Fibroblast of skin of left biceps (primary cell): ENCODE results near the gene MTA3.
A peak's percentile ranks its signal among the peaks of the same experiment; 100 is the strongest.

ENCODE experiments used
- DNase-seq, 2 experiments: peaks; one replicate each; pipeline ENCODE4 v3.0.0-alpha.2; 2013; ENCODE audit warnings: low read depth in 2 of 2

Gene MTA3

GRCh38 chr2:42733852-42734251 lies 165.4 kb downstream of the MTA3 start:
- DNase-seq: no peak

- no peak for DNase-seq
Measured at GRCh38 chr2:42736598-42737322, 168.3 kb downstream of the MTA3 start.

GRCh38 chr2:42741140-42741539 lies 172.7 kb downstream of the MTA3 start:
- no peak for DNase-seq

- DNase-seq: no peak
Measured at GRCh38 chr2:42742740-42743658, 174.6 kb downstream of the MTA3 start.

DNA sequence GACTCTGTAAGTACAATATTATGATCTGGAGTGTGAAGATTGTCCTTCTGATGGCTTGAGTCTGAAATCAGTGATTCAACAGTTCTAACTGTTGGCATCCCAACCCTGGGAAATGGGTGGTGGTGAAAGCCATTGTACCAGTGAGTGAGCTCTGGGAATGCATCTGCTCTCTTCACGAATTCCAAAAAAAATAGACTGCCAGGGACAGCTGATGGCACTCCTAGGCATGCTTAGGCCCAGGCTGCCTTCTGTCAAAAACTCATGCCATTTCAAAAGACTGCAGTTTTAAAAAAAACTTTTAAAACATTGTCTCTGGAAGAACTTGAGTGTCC lies 175.2 kb downstream of the MTA3 start:
- DNase-seq: no peak

DNA sequence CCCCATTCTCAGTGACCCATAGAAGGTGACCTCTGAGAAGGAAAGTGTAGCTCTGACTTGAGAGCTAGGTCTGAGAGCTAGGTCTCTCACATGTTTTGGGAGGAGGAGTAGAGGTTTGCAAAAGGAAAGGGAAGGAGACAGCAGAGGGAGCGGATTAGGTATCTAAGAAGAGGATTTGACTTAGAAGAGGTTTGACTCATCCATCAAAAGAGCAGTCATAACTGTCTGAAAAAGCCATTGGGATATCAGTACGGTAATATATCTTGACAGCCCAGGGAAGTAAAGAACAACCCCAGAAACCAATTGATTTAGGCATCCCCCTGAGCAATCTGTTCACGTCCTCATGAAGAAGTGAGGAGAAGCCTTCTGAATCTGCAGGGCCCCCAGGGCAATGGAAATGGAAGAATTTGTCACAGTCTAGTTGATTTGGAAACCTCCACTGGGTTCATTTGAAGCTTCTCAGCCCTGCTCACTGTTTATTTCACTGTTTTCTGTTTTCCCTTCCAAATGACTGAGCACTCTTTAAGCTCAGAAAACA lies 176.2 kb downstream of the MTA3 start:
- DNase-seq: no peak

GRCh38 chr2:42747422-42747821 lies 179.0 kb downstream of the MTA3 start:
- DNase-seq: no peak

DNA sequence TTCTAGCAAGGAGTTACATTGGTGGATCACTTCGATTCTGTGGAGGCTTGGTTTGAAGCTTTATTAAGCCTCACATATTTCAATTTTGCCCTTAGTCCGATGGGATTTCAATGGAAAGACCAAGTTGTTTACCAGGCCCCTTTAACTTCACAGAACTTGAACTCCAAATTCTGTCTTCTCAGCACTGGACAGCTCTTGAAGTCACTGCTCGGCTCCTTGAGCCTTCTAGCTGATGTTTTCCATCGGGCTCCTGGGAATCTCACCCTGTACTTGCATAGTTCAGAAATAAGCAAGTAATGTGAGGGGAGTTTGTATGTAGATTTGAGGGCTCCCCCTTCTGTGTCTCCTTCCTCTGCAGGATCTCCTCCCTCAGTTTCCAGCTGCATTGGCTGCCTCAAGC lies 180.4 kb downstream of the MTA3 start:
- DNase-seq: no peak

DNA sequence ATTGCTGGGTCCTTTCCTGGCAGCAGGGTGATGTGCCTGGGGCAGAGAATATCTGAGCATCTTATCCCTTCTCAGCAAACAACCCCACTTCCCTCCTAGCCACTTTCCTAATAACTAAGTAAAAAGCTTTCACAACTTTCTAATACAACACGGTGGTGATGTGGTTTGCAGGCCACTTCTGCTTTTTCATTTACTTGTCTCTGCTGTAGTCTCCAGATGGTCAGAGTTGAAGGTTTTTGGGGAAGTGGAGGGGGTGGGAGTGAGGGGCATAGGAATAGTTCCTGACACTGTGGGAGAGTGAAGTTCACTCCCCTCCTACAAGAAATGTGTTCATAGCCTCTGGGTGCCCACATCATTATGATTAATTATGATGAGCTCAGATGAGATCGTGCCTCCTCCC lies 183.9 kb downstream of the MTA3 start:
- DNase-seq: no peak

GRCh38 chr2:42752816-42753813 lies 184.7 kb downstream of the MTA3 start:
- DNase-seq: no peak

- no peak for DNase-seq
Measured at GRCh38 chr2:42754021-42754775, 185.8 kb downstream of the MTA3 start.

GRCh38 chr2:42754776-42755140 lies 186.3 kb downstream of the MTA3 start:
- DNase-seq: no peak

DNA sequence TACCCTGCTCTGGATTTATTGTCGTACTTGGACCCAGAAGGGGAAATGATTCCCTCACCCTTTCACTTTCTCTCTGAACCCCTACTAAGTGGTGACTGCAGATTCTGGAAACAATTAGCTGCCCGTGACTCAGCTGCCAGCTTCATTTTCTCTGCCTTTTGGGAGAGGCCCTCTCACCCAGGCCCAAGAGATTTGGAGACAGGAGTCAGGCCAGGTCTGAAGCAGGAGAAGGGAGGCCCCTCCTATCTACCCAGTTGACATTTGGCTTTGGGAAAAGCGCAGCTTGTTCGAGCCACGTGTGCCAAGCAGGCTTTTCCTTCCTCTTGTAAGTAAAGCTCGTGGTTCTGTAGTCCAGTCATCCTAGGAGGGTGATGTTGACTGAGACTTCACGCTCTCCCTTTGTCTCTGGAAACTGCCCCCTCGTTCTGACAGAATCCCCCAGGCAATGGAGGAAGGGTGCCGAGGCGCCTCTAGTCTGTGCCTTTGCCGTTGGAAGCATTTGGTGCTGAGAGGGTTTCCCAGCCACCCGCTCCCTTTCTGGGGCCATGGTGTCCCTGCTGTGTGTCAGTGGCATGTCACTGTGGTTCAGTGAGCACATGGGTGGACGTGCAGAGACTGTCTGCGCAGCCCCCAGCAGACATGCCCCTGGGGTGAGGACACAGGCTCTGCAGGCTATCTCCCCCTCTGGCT lies 186.9 kb downstream of the MTA3 start:
- peak in 1 of 2 experiments; percentile 4 for DNase-seq

DNA sequence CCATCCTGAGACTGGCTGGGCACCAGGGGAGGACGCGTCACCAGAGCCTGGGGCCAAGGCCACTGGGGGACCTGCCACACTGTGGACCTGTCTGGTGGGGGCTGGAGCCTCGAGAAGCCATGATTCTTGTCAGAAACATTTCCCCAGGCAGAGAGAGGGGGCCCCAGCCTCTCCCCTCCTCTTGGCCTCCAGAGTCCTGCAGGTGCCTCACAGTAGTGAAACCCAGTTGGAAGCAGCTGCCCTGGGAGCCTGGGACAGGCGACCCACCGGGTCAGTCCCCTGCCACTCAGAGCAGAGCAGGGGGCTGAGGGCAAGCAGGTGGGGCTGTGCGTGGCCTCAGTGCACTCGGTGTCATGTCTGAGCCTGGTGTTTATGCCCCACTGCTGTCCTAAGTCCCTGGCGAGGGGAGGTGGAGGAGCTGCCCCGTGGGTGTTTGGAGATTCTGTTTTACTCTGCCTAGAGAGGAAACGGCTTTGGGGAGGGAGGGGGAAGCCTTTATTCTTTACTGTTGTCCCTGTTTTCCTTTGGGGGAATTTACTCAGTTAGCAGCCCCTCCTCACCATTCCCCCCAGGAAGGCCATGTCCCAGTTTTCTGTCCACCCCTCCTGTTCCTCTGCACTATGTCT lies 187.8 kb downstream of the MTA3 start:
- DNase-seq: no peak

DNA sequence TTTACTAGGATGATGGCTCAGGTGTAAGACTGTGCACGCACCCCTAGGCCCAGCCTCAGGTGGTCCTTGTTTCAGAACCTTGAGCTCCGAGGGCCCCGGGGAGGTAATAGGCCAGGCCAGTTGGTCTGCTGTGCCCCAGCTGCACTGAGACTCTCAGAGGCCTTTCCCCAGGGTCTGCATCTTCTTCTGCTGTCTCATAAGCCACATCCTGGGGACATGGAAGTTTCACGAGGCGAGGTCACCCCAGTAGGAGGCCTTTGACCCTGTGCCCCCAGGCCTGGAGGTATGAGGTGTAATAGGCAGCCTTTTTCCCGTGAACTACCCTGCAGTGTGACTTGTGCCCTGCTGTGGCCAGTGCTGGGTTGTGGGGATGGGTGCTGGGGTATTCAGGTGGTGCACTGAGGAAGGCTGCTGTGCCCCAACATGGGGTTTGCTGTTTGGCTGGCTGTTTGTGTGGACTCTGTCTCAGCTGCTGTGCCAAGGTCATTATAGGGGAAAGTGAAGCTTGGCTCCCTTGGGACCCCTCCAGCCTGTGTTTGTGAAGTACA lies 188.6 kb downstream of the MTA3 start:
- no peak for DNase-seq

DNA sequence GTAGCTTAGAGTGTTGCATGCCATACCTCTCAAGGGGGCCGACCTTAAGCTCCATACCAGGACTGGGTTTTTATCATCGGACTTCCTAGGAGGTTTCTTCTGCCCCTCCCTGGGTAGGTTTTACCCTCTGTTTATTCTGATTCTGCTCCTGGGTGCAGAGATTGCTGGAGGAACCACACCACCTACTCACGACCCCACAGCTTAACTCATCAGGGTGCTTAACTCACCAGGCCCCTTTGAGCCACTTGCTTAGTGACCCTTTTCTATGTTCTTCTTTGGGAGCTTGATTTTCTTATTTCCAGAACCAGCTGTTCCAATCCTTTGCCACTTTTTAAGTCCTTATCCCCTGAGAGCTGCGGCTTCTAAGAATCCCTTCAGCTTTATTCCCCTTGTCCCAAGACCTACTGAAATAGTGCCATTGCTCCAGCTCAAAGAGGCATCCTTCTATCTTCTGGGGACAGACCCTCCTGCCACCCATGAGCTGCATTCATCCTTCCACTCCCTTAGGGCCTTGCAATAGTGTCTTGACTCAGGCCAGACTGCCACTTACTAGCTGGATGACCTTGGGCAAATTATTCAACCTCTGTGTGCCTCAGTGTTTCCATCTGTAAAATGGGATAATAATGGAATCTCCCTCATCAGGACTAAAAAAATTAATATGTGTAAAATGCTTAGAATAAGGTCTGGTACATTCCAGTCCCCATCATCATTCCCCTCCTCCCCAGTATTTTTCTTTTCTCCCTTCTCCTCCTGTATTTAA lies 189.7 kb downstream of the MTA3 start:
- DNase-seq: no peak

GRCh38 chr2:42758751-42759150 lies 190.3 kb downstream of the MTA3 start:
- DNase-seq: no peak

- DNase-seq: no peak
Measured at GRCh38 chr2:42761554-42761953, 193.1 kb downstream of the MTA3 start.

- no peak for DNase-seq
Measured at GRCh38 chr2:42762155-42762554, 193.7 kb downstream of the MTA3 start.
